Measurements from ENCODE around the gene SKA3.

DNA sequence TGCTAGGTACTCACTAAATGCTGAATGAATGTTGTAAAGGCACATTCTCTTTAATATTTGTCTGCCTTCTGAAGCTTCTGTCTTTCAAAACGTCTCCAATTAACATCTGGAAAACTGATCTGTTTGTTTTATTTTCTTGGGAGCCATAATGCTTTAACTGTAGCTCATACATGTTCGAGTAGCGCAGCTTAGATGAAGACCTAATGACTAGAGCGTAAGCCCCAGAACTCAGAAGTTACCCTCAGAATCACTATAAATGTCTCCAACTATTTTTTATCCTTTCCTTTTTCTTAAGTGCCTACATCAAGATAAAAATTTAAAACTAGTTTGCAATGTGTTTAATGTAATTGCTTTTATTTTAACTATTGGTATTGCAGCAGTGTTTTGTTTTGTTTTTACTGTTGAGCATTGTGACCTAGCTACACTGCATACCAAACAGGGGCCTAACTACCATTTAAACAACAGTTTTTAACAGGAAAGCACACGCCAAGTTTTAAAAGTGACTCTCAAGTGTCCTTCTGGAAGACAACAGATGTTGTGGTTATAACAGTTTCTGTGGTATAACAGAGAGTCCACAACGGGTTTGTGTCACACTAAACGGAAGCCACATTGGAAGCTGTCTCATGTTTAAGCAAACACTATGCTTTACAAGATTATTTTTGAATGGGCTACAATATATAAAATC lies 42.1 kb upstream of the SKA3 start:
- TF ChIP-seq BHLHE40 (IDR thresholded peaks at IDR 0.05; ENCODE audit: borderline replicate concordance), result no peak
- TF ChIP-seq L3MBTL2 (conservative IDR thresholded peaks at IDR 0.05), result no peak
- TF ChIP-seq CTBP1 (IDR thresholded peaks at IDR 0.05; ENCODE audit: borderline replicate concordance), result no peak
- TF ChIP-seq HDGF (IDR thresholded peaks at IDR 0.05; ENCODE audit: borderline replicate concordance), result no peak
- TF ChIP-seq FOXM1 (IDR thresholded peaks at IDR 0.05; ENCODE audit: borderline replicate concordance), result no peak
- TF ChIP-seq SUZ12 (IDR thresholded peaks at IDR 0.05), result no peak
- TF ChIP-seq ZNF384 (IDR thresholded peaks at IDR 0.05), result no peak
- no peak for TF ChIP-seq ARNT (IDR thresholded peaks at IDR 0.05)
- no peak for TF ChIP-seq LEF1 (IDR thresholded peaks at IDR 0.05; ENCODE audit: borderline replicate concordance)
- no peak for TF ChIP-seq SP1 (IDR thresholded peaks at IDR 0.05)
- no peak for TF ChIP-seq FOXA1 (IDR thresholded peaks at IDR 0.05)

Measured in HEK293T (cell line).